Brain pericyte (primary cell): ENCODE results near the gene GLB1L2.

Experiments used
- DNase-seq: peaks from one replicate; pipeline ENCODE4 v3.0.0-alpha.2; 2012; ENCODE audit warnings: low read depth, low spot score

The GLB1L2 gene

GRCh38 chr11:134346976-134347350 lies 15.2 kb downstream of the GLB1L2 start:
- DNase-seq: no peak

GRCh38 chr11:134347441-134347840 lies 15.7 kb downstream of the GLB1L2 start:
- DNase-seq: no peak

GRCh38 chr11:134349109-134349801 lies 17.5 kb downstream of the GLB1L2 start:
- DNase-seq: no peak

GRCh38 chr11:134349802-134350355 lies 18.1 kb downstream of the GLB1L2 start:
- no peak for DNase-seq

- DNase-seq: no peak
These were observed 18.6 kb downstream of the GLB1L2 start for GRCh38 chr11:134350381-134350780.

GRCh38 chr11:134352111-134352510 lies 20.3 kb downstream of the GLB1L2 start:
- DNase-seq: no peak

- DNase-seq: no peak
These were observed 23.3 kb downstream of the GLB1L2 start for GRCh38 chr11:134355136-134355535.

- no peak for DNase-seq
These were observed 23.9 kb downstream of the GLB1L2 start for GRCh38 chr11:134355656-134356055.

- DNase-seq: no peak
These were observed 25.1 kb downstream of the GLB1L2 start for GRCh38 chr11:134356656-134357544.

- no peak for DNase-seq
These were observed 25.7 kb downstream of the GLB1L2 start for GRCh38 chr11:134357545-134357839.

- no peak for DNase-seq
These were observed 26.5 kb downstream of the GLB1L2 start for GRCh38 chr11:134358165-134358855.

GRCh38 chr11:134358856-134359490 lies 27.2 kb downstream of the GLB1L2 start:
- DNase-seq: no peak

- no peak for DNase-seq
These were observed 27.9 kb downstream of the GLB1L2 start for GRCh38 chr11:134359646-134360045.

GRCh38 chr11:134360050-134360835 lies 28.5 kb downstream of the GLB1L2 start:
- no peak for DNase-seq

GRCh38 chr11:134361661-134362060 lies 29.9 kb downstream of the GLB1L2 start:
- no peak for DNase-seq

- DNase-seq: no peak
These were observed 30.6 kb downstream of the GLB1L2 start for GRCh38 chr11:134362192-134362901.

- no peak for DNase-seq
These were observed 31.4 kb downstream of the GLB1L2 start for GRCh38 chr11:134363161-134363560.

- DNase-seq: no peak
These were observed 31.8 kb downstream of the GLB1L2 start for GRCh38 chr11:134363592-134363991.

- DNase-seq: no peak
These were observed 32.5 kb downstream of the GLB1L2 start for GRCh38 chr11:134364261-134364660.
